ENCODE measurements around the gene SMC3.
"Not testable (repeated sequence)": the region's sequence is repeated elsewhere in the genome, so short reads cannot be mapped to it uniquely, and the experiment has no call there.

SMC3 gene

GRCh38 chr10:110584006-110584405, 16.5 kb downstream of the SMC3 start:
- DNase-seq (ENCODE audit: low spot score), result no peak

- DNase-seq (ENCODE audit: low spot score), result no peak
Observed at GRCh38 chr10:110591760-110592159, 24.3 kb downstream of the SMC3 start.

- no peak for DNase-seq (ENCODE audit: low spot score)
Observed at GRCh38 chr10:110597476-110597875, 30.0 kb downstream of the SMC3 start.

GRCh38 chr10:110600487-110601101, 33.1 kb downstream of the SMC3 start:
- DNase-seq (ENCODE audit: low spot score), result peak; percentile 73

- no peak for DNase-seq (ENCODE audit: low spot score)
Observed at GRCh38 chr10:110601581-110601980, 34.1 kb downstream of the SMC3 start.

GRCh38 chr10:110608087-110608486, 40.6 kb downstream of the SMC3 start:
- no peak for DNase-seq (ENCODE audit: low spot score)

GRCh38 chr10:110609605-110610004, 42.1 kb downstream of the SMC3 start:
- peak; percentile 25 for DNase-seq (ENCODE audit: low spot score)

- DNase-seq (ENCODE audit: low spot score), result peak; percentile 66
Observed at GRCh38 chr10:110610308-110610774, 42.8 kb downstream of the SMC3 start.

- not testable (repeated sequence) for DNase-seq (ENCODE audit: low spot score)
Observed at GRCh38 chr10:110610781-110611180, 43.3 kb downstream of the SMC3 start.

- DNase-seq (ENCODE audit: low spot score), result no peak
Observed at GRCh38 chr10:110612087-110612486, 44.6 kb downstream of the SMC3 start.

- DNase-seq (ENCODE audit: low spot score), result no peak
Observed at GRCh38 chr10:110612629-110613028, 45.1 kb downstream of the SMC3 start.

GRCh38 chr10:110613341-110613995, 46.0 kb downstream of the SMC3 start:
- DNase-seq (ENCODE audit: low spot score), result no peak

GRCh38 chr10:110613996-110614495, 46.6 kb downstream of the SMC3 start:
- no peak for DNase-seq (ENCODE audit: low spot score)

GRCh38 chr10:110615057-110615747, 47.7 kb downstream of the SMC3 start:
- DNase-seq (ENCODE audit: low spot score), result no peak

GRCh38 chr10:110616493-110617033, 49.1 kb downstream of the SMC3 start:
- no peak for DNase-seq (ENCODE audit: low spot score)

- no peak for DNase-seq (ENCODE audit: low spot score)
Observed at GRCh38 chr10:110617425-110618229, 50.1 kb downstream of the SMC3 start.

GRCh38 chr10:110618230-110618610, 50.7 kb downstream of the SMC3 start:
- no peak for DNase-seq (ENCODE audit: low spot score)

- no peak for DNase-seq (ENCODE audit: low spot score)
Observed at GRCh38 chr10:110619514-110620397, 52.3 kb downstream of the SMC3 start.

GRCh38 chr10:110620398-110620719, 52.9 kb downstream of the SMC3 start:
- no peak for DNase-seq (ENCODE audit: low spot score)

GRCh38 chr10:110623316-110623715, 55.8 kb downstream of the SMC3 start:
- not testable (repeated sequence) for DNase-seq (ENCODE audit: low spot score)

- DNase-seq (ENCODE audit: low spot score), result no peak
Observed at GRCh38 chr10:110625356-110625894, 57.9 kb downstream of the SMC3 start.

Measured in Ammon's horn (tissue), 1 donor.